Ovary (tissue), 9 donors: ENCODE measurements around the gene YARS1. TPM values are rescaled to one million over a fixed set of nuclear protein-coding genes. Genes with fewer than 3 reads are reported as not detected.
"Not testable (repeated sequence)": the region's sequence is repeated elsewhere in the genome, so short reads cannot be mapped to it uniquely, and the experiment has no call there.

Source experiments
- DNase-seq, 5 donors: peaks; one replicate each; pipeline ENCODE4 v3.0.0-alpha.2; 2019 to 2020
- H3K27ac ChIP-seq, 2 donors: fragments of 200-600 bp; one replicate each; pipeline versions ENCODE4 v1.5.1 to v1.8.0; 2019 to 2022
- H3K27me3 ChIP-seq: fragments of 200-600 bp; one replicate; pipeline ENCODE4 v1.8.0; 2022
- H3K36me3 ChIP-seq: fragments of 200-600 bp; sonication (generic); one replicate; pipeline ENCODE4 v1.5.1; 2019
- H3K4me1 ChIP-seq: one replicate; pipeline ENCODE4 v1.8.1; 2013; ENCODE audit warnings: mild to moderate bottlenecking, moderate library complexity; ENCODE audit not compliant: insufficient read depth
- H3K4me3 ChIP-seq: fragments of 200-600 bp; sonication (generic); one replicate; pipeline ENCODE4 v1.5.1; 2017
- H3K9me3 ChIP-seq, 2 donors: fragments of 200-600 bp in 1 of 2; sonication (generic) in 1 of 2; one replicate each; pipeline versions ENCODE4 v1.5.1 to v1.8.1; 2013 to 2019; ENCODE audit warnings: mild to moderate bottlenecking in 1 of 2, moderate library complexity in 1 of 2
- CTCF ChIP-seq, 3 donors: fragments of 450-650 bp in 2 of 3; fragments of 200-600 bp in 1 of 3; IDR thresholded peaks; one replicate each; pipeline versions ENCODE4 v1.5.1 to v1.8.0; 2016 to 2022; ENCODE audit warnings: antibody characterized with exemption in 3 of 3, mild to moderate bottlenecking in 1 of 3
- EP300 ChIP-seq: sonication (generic); formaldehyde crosslinking; IDR thresholded peaks from one replicate; pipeline ENCODE4 v1.6.1; 2017; ENCODE audit warnings: antibody characterized with exemption
- POLR2A ChIP-seq: fragments of 450-650 bp; IDR thresholded peaks from one replicate; pipeline ENCODE4 v1.6.1; 2017; ENCODE audit warnings: antibody characterized with exemption, mild to moderate bottlenecking, moderate library complexity
- WGBS, 3 donors: extraction: QIAGEN DNeasy Blood & Tissue Kit in 1 of 3; methylation state at CpG; one replicate each; pipeline versions ENCODE4 v1.1.5 to v1.1.7; 2013 to 2017; 5-methylcytosine and 5-hydroxymethylcytosine counted together
- intact Hi-C, 4 donors: fragments of 100-400 bp; cut with DNase I; formaldehyde crosslinking; loops; one replicate each; pipeline versions ENCODE4 v1.11.0 to v1.15.1; 2022 to 2023
- polyA plus RNA-seq, 2 donors: library from polyadenylated mRNA; stranded (reverse); fragments of 200-250 nt in 1 of 2; fragments of 350-450 nt in 1 of 2; fragmentation: Illumina TruSeq in 1 of 2; extraction: RNeasy Lipid Tissue Mini Kit (QIAGEN cat#74804) in 1 of 2; gene quantifications; one replicate each; pipeline ENCODE4 v1.2.3, GENCODE V29; 2013 to 2014
- total RNA-seq, 7 donors: library from RNA; depleted of rRNA in 2 of 7; stranded (reverse); fragments of >200 nt in 2 of 7; fragmentation: NEBNext Ultra II Directional in 3 of 7; extraction: Animal tissue kit (Norgen Biotek cat#: 25700) in 3 of 7; gene quantifications; one replicate each; pipeline versions ENCODE4 v1.1.0 to v1.2.4, GENCODE V29; 2016 to 2023
- donor health status: DM: no; HTN: no; CAD: no; lungs with moderate emphysema.
- donor health status: DM: no; HTN: no; CAD: no.
- donor health status: Bipolar disorder and iron deficiency.
- donor health status: DM: yes; HTN: yes; CAD: no.
- donor health status: DM: no; HTN: no; CAD: no.
- donor health status: DM: yes; HTN: yes; CAD: no.

YARS1 gene
- total and polyA plus RNA-seq, 9 donors: 19.8 to 272 (median 46.2) TPM

- no peak for DNase-seq
- Histone ChIP-seq H3K27ac (no peak overlapping the region), H3K4me3 (no peak overlapping the region), H3K4me1 (peaks cover 1% of the 10 kb centered on the region), H3K36me3 (no peaks in the 10 kb centered on the region), H3K9me3 (no peaks in the 10 kb centered on the region), H3K27me3 (no peaks in the 10 kb centered on the region)
- WGBS, 3 donors: 92 to 99% (median 95%) methylated on average over 4 of the region's 4 CpGs
- intact Hi-C loops: no loop called here
- no peak for TF ChIP-seq CTCF (IDR thresholded peaks at IDR 0.05)
- TF ChIP-seq EP300: no peak
- TF ChIP-seq POLR2A: no peak
Measured at GRCh38 chr1:32798191-32798590, 19.0 kb downstream of the YARS1 start.

GRCh38 chr1:32797456-32797855, 19.7 kb downstream of the YARS1 start:
- Histone ChIP-seq H3K27ac (no peak overlapping the region), H3K4me1 (peaks cover 1% of the 10 kb centered on the region), H3K9me3 (no peaks in the 10 kb centered on the region), H3K27me3 (no peaks in the 10 kb centered on the region), H3K4me3 (no peak overlapping the region), H3K36me3 (no peaks in the 10 kb centered on the region)
- no peak for DNase-seq
- no peak for TF ChIP-seq POLR2A
- TF ChIP-seq CTCF (IDR thresholded peaks at IDR 0.05): no peak
- TF ChIP-seq EP300: no peak
- 93 to 97% (median 96%) methylated on average over 1 of the region's 1 CpG for WGBS, 3 donors
- intact Hi-C loops: no loop called here

GRCh38 chr1:32795763-32796162, 21.4 kb downstream of the YARS1 start:
- H3K4me1 ChIP-seq, DNase-seq, H3K27ac ChIP-seq, H3K9me3 ChIP-seq, H3K4me3 ChIP-seq, H3K27me3 ChIP-seq, intact Hi-C loops, H3K36me3 ChIP-seq: not testable (repeated sequence)
- 53 to 76% (median 57%) methylated on average over 4 of the region's 4 CpGs for WGBS, 3 donors

GRCh38 chr1:32791881-32792280, 25.3 kb downstream of the YARS1 start:
- Histone ChIP-seq H3K36me3 (no peaks in the 10 kb centered on the region), H3K4me3 (no peak overlapping the region), H3K4me1 (peaks cover 1% of the 10 kb centered on the region), H3K27ac (no peak overlapping the region), H3K27me3 (no peaks in the 10 kb centered on the region), H3K9me3 (no peaks in the 10 kb centered on the region)
- no peak for DNase-seq
- TF ChIP-seq POLR2A: no peak
- intact Hi-C loops: no loop called here
- 90 to 96% (median 94%) methylated on average over 1 of the region's 1 CpG for WGBS, 3 donors

GRCh38 chr1:32789356-32789755, 27.8 kb downstream of the YARS1 start:
- H3K9me3 ChIP-seq, H3K27ac ChIP-seq, DNase-seq, H3K4me1 ChIP-seq, intact Hi-C loops, H3K27me3 ChIP-seq, H3K36me3 ChIP-seq, H3K4me3 ChIP-seq: not testable (repeated sequence)
- 37 to 48% (median 45%) methylated on average over 2 of the region's 2 CpGs for whole genome bisulfite sequencing, 3 donors

GRCh38 chr1:32786856-32787255, 30.3 kb downstream of the YARS1 start:
- Histone ChIP-seq H3K4me3 (no peak overlapping the region), H3K27me3 (no peaks in the 10 kb centered on the region), H3K4me1 (no peaks in the 10 kb centered on the region), H3K36me3 (no peaks in the 10 kb centered on the region), H3K9me3 (no peaks in the 10 kb centered on the region), H3K27ac (no peak overlapping the region)
- TF ChIP-seq POLR2A (no peak), EP300 (no peak), CTCF (IDR thresholded peaks at IDR 0.05) (no peak)
- WGBS, 3 donors: 59 to 74% (median 62%) methylated on average over 4 of the region's 4 CpGs
- intact Hi-C loops: no loop called here
- no peak for DNase-seq
